ENCODE measurements around the gene NMNAT3.

Gene NMNAT3

GRCh38 chr3:139547666-139548065 is 130.1 kb downstream of the NMNAT3 start:
- Histone ChIP-seq H2AFZ (ENCODE audit: low read depth) (no peak overlapping the region), H3K27me3 (ENCODE audit: insufficient read depth, low read depth) (no peaks in the 10 kb centered on the region), H3K79me2 (ENCODE audit: insufficient read depth, low read depth) (no peaks in the 10 kb centered on the region), H3K9ac (no peak overlapping the region), H3K36me3 (ENCODE audit: insufficient read depth) (no peaks in the 10 kb centered on the region), H3K27ac (no peak overlapping the region), H3K4me2 (no peak overlapping the region), H3K4me3 (IDR thresholded peaks at IDR 0.05; ENCODE audit: insufficient read depth, low read depth, low read length) (no peak overlapping the region), H3K4me1 (ENCODE audit: low read depth, poor library complexity, severe bottlenecking) (peaks cover 16% of the 10 kb centered on the region), H4K20me1 (ENCODE audit: insufficient read depth) (no peaks in the 10 kb centered on the region)
- TF ChIP-seq CTCF (conservative IDR thresholded peaks at IDR 0.05; ENCODE audit: low read depth, low read length): no peak

- no peak overlapping the region for H3K4me2 ChIP-seq
- no peaks in the 10 kb centered on the region for H3K27me3 ChIP-seq (ENCODE audit: insufficient read depth, low read depth)
- H3K27ac ChIP-seq: no peak overlapping the region
- H2AFZ ChIP-seq (ENCODE audit: low read depth): no peak overlapping the region
- H3K4me3 ChIP-seq (IDR thresholded peaks at IDR 0.05; ENCODE audit: insufficient read depth, low read depth, low read length): no peak overlapping the region
- no peak overlapping the region for H3K9ac ChIP-seq
- H4K20me1 ChIP-seq (ENCODE audit: insufficient read depth): no peaks in the 10 kb centered on the region
- no peaks in the 10 kb centered on the region for H3K79me2 ChIP-seq (ENCODE audit: insufficient read depth, low read depth)
- peaks cover 25% of the 10 kb centered on the region for H3K4me1 ChIP-seq (ENCODE audit: low read depth, poor library complexity, severe bottlenecking)
- TF ChIP-seq CTCF (conservative IDR thresholded peaks at IDR 0.05; ENCODE audit: low read depth, low read length): no peak
- H3K36me3 ChIP-seq (ENCODE audit: insufficient read depth): no peaks in the 10 kb centered on the region
These were observed 131.0 kb downstream of the NMNAT3 start for GRCh38 chr3:139546772-139547171.

- Histone ChIP-seq H3K4me3 (IDR thresholded peaks at IDR 0.05; ENCODE audit: insufficient read depth, low read depth, low read length) (no peak overlapping the region), H3K4me1 (ENCODE audit: low read depth, poor library complexity, severe bottlenecking) (peaks cover 61% of the 10 kb centered on the region), H3K4me2 (peak overlapping the region; percentile 29), H4K20me1 (ENCODE audit: insufficient read depth) (no peaks in the 10 kb centered on the region), H2AFZ (ENCODE audit: low read depth) (peak overlapping the region; percentile 12; the same call in 1 of the 2 replicates), H3K79me2 (ENCODE audit: insufficient read depth, low read depth) (no peaks in the 10 kb centered on the region), H3K36me3 (ENCODE audit: insufficient read depth) (no peaks in the 10 kb centered on the region), H3K9ac (no peak overlapping the region), H3K27me3 (ENCODE audit: insufficient read depth, low read depth) (no peaks in the 10 kb centered on the region), H3K27ac (peak overlapping the region; percentile 60; the same call in 1 of the 2 replicates)
- peak; percentile 48; the same call in 1 of the 2 replicates for TF ChIP-seq CTCF (conservative IDR thresholded peaks at IDR 0.05; ENCODE audit: low read depth, low read length)
These were observed 136.1 kb downstream of the NMNAT3 start for GRCh38 chr3:139541532-139542288.

- no peak overlapping the region for H3K4me3 ChIP-seq (IDR thresholded peaks at IDR 0.05; ENCODE audit: insufficient read depth, low read depth, low read length)
These were observed 136.9 kb downstream of the NMNAT3 start for GRCh38 chr3:139540651-139541531.

More at GRCh38 chr3:139540651-139541531, 136.9 kb downstream of the NMNAT3 start:
- H3K79me2 ChIP-seq (ENCODE audit: insufficient read depth, low read depth): no peaks in the 10 kb centered on the region
- H3K36me3 ChIP-seq (ENCODE audit: insufficient read depth): no peaks in the 10 kb centered on the region
- peak overlapping the region; percentile 12; the same call in 1 of the 2 replicates for H2AFZ ChIP-seq (ENCODE audit: low read depth)
- H3K9ac ChIP-seq: 0 out of 2 replicates have a peak overlapping the region, but pooled peaks have one; percentile 8
- H3K4me2 ChIP-seq: peak overlapping the region; percentile 29
- peak overlapping the region; percentile 60 for H3K27ac ChIP-seq
- H4K20me1 ChIP-seq (ENCODE audit: insufficient read depth): no peaks in the 10 kb centered on the region
- H3K27me3 ChIP-seq (ENCODE audit: insufficient read depth, low read depth): no peaks in the 10 kb centered on the region
- peaks cover 63% of the 10 kb centered on the region for H3K4me1 ChIP-seq (ENCODE audit: low read depth, poor library complexity, severe bottlenecking)
- no peak for TF ChIP-seq CTCF (conservative IDR thresholded peaks at IDR 0.05; ENCODE audit: low read depth, low read length)
